ENCODE results near the gene MYH13.

DNA sequence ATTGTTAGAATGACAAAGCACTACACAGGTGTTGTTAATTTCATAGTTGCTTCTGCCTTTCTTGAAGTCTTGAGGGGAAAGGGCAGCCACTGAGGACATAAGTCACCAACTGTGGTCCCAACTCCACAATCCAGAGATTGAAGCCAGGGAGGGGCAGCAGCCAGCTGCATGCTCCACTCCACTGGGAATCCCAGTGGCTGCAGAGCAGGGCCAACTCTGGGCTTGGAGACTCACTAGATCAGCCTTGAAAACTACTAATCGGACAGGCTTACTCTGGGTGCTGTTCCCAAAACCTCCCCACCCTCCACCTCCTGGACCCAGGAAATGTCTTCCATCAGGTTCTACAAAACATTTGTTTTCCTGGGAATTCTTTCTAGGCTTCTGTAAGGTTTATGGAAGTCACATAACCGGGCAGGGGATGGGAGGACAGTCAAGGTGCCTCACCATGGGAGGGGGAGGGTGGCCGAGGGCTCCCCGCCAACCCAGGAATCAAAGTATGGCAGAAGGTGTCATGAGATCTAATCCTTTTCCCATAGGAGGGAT is 68.0 kb downstream of the MYH13 start:
- TF ChIP-seq L3MBTL2 (conservative IDR thresholded peaks at IDR 0.05) (no peak), SUZ12 (IDR thresholded peaks at IDR 0.05) (no peak), FOXA1 (IDR thresholded peaks at IDR 0.05) (no peak), SP1 (IDR thresholded peaks at IDR 0.05) (no peak), BHLHE40 (IDR thresholded peaks at IDR 0.05; ENCODE audit: borderline replicate concordance) (no peak), ELF4 (IDR thresholded peaks at IDR 0.05) (no peak), FOXK2 (IDR thresholded peaks at IDR 0.05) (no peak), FOXM1 (IDR thresholded peaks at IDR 0.05; ENCODE audit: borderline replicate concordance) (no peak), CTBP1 (IDR thresholded peaks at IDR 0.05; ENCODE audit: borderline replicate concordance) (no peak), TARDBP (IDR thresholded peaks at IDR 0.05) (no peak), LEF1 (IDR thresholded peaks at IDR 0.05; ENCODE audit: borderline replicate concordance) (no peak), HDGF (IDR thresholded peaks at IDR 0.05; ENCODE audit: borderline replicate concordance) (no peak), NFRKB (IDR thresholded peaks at IDR 0.05) (no peak)
- TF ChIP-seq, protein P1, sequence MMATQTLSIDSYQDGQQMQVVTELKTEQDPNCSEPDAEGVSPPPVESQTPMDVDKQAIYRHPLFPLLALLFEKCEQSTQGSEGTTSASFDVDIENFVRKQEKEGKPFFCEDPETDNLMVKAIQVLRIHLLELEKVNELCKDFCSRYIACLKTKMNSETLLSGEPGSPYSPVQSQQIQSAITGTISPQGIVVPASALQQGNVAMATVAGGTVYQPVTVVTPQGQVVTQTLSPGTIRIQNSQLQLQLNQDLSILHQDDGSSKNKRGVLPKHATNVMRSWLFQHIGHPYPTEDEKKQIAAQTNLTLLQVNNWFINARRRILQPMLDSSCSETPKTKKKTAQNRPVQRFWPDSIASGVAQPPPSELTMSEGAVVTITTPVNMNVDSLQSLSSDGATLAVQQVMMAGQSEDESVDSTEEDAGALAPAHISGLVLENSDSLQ (IDR thresholded peaks at IDR 0.05), result no peak

Measured in HEK293T (cell line).